Liver (tissue), 3 donors: Measurements from ENCODE around the gene GRID1.

Experiments used
- ATF3 ChIP-seq: IDR thresholded peaks from 2 replicates; pipeline ENCODE4 v1.6.1; 2016; ENCODE audit warnings: antibody characterized with exemption
- FOXA1 ChIP-seq: IDR thresholded peaks from 2 replicates; pipeline ENCODE4 v1.6.1; 2016; ENCODE audit warnings: antibody characterized with exemption
- GABPA ChIP-seq, 2 donors: IDR thresholded peaks in 1 of 2; conservative IDR thresholded peaks in 1 of 2; 2 replicates each; pipeline ENCODE4 v1.6.1; 2016; ENCODE audit warnings: antibody characterized with exemption in 2 of 2, mild to moderate bottlenecking in 1 of 2, moderate library complexity in 1 of 2
- HNF4G ChIP-seq: IDR thresholded peaks from 2 replicates; pipeline ENCODE4 v1.6.1; 2016; ENCODE audit warnings: antibody characterized with exemption
- JUND ChIP-seq, 2 donors: IDR thresholded peaks; 2 replicates each; pipeline ENCODE4 v1.6.1; 2016; ENCODE audit warnings: antibody characterized with exemption in 2 of 2
- RAD21 ChIP-seq, 2 donors: IDR thresholded peaks; 2 replicates each; pipeline ENCODE4 v1.6.1; 2016; ENCODE audit warnings: antibody characterized with exemption in 2 of 2, mild to moderate bottlenecking in 2 of 2
- REST ChIP-seq: IDR thresholded peaks from 2 replicates; pipeline ENCODE4 v1.6.1; 2016; ENCODE audit warnings: antibody characterized with exemption, mild to moderate bottlenecking
- SP1 ChIP-seq: IDR thresholded peaks from 2 replicates; pipeline ENCODE4 v1.6.1; 2018; ENCODE audit warnings: antibody characterized with exemption, mild to moderate bottlenecking
- TAF1 ChIP-seq: conservative IDR thresholded peaks from 2 replicates; pipeline ENCODE4 v1.6.1; 2016; ENCODE audit warnings: antibody characterized with exemption, mild to moderate bottlenecking
- YY1 ChIP-seq: IDR thresholded peaks from 2 replicates; pipeline ENCODE4 v1.6.1; 2016; ENCODE audit warnings: antibody characterized with exemption, mild to moderate bottlenecking
- TF ChIP-seq, protein P1 (sequence below): fragments of 150-350 bp; IDR thresholded peaks from 2 replicates; pipeline ENCODE4 v1.5.1; 2017; ENCODE audit warnings: improper control_type of control experiment, low read depth, low read length; ENCODE audit not compliant: missing input control
- TF ChIP-seq, protein P2 (sequence below): IDR thresholded peaks from 2 replicates; pipeline ENCODE4 v1.6.1; 2016; ENCODE audit warnings: antibody characterized with exemption
- donor health status: healthy.
- donor health status: healthy.

DNA sequence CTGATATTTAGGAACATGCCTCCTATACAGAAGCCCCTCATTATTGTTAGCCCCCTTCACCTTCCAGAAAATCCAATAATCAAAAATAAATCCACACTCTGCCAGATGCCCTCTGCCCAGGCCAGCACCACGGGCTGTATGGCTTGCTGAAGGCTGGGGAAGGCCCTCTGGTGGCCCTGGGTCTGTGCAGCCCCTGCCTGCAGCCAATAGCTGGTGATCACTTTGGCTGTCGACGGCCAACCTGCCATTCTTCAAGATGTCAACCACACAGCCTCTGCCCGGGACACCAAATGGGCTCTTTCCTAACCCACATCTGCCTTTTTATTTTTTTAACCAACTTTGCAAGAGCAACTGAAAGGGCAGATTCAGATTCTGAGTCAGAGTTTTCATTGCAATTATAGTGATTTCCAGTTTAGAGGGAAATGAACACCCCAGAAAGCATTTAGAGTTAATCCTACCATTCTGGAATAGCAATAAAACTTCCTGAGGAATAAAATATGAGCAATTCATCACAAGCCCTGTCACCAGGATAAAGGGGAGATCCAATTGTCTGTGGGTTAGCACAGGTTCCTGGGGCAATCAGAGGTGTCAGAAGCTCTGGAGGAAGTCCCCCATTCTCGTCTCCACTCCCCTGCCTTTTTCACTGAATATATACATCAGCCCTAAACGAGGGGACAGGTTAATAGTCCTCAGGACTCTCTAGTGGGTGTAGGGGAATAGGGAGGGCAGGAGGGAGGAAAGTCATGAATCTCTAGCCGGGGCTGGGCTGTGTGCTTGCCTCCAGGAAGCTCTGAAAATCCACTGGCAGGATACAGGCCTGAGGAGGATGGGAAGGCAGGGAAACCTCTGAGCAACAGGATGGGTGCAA is 211.3 kb downstream of the GRID1 start:
- TF ChIP-seq REST (no peak), FOXA1 (no peak), TAF1 (no peak), RAD21 (IDR thresholded peaks at IDR 0.05) (no peak), ATF3 (no peak), YY1 (no peak), JUND (IDR thresholded peaks at IDR 0.05) (no peak), GABPA (IDR thresholded peaks at IDR 0.05 in 1 of 2, conservative IDR thresholded peaks at IDR 0.05 in 1 of 2) (no peak), SP1 (no peak), HNF4G (no peak)
- TF ChIP-seq, protein P1, sequence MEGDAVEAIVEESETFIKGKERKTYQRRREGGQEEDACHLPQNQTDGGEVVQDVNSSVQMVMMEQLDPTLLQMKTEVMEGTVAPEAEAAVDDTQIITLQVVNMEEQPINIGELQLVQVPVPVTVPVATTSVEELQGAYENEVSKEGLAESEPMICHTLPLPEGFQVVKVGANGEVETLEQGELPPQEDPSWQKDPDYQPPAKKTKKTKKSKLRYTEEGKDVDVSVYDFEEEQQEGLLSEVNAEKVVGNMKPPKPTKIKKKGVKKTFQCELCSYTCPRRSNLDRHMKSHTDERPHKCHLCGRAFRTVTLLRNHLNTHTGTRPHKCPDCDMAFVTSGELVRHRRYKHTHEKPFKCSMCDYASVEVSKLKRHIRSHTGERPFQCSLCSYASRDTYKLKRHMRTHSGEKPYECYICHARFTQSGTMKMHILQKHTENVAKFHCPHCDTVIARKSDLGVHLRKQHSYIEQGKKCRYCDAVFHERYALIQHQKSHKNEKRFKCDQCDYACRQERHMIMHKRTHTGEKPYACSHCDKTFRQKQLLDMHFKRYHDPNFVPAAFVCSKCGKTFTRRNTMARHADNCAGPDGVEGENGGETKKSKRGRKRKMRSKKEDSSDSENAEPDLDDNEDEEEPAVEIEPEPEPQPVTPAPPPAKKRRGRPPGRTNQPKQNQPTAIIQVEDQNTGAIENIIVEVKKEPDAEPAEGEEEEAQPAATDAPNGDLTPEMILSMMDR, result no peak
- TF ChIP-seq, protein P2, sequence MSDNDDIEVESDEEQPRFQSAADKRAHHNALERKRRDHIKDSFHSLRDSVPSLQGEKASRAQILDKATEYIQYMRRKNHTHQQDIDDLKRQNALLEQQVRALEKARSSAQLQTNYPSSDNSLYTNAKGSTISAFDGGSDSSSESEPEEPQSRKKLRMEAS, result no peak
